ENCODE data around the gene AOX1. TPM values are rescaled to one million over a fixed set of nuclear protein-coding genes. Genes with fewer than 3 reads are reported as not detected.

The AOX1 gene
- total RNA-seq, 1 experiment from 2014 or later, result 3.5 TPM

GRCh38 chr2:200703926-200704637, 118.3 kb downstream of the AOX1 start:
- H3K9me3 Mint-ChIP-seq, result no peaks in the 10 kb centered on the region
- Histone ChIP-seq H2BK12ac (ENCODE audit: insufficient read length, low read depth, low read length) (no peak overlapping the region), H3K56ac (ENCODE audit: insufficient read length, low read depth, low read length) (no peak overlapping the region), H4K8ac (replicated peaks; ENCODE audit: insufficient read length, low read depth, low read length) (no peak overlapping the region), H3K4ac (ENCODE audit: low read depth, low read length) (no peak overlapping the region), H2BK120ac (ENCODE audit: low read depth, low read length, poor library complexity, severe bottlenecking) (no peak overlapping the region), H3K4me1 (ENCODE audit: insufficient read depth, low read length) (no peaks in the 10 kb centered on the region), H3K9me3 (ENCODE audit: control insufficient read depth, low read depth, low read length) (no peaks in the 10 kb centered on the region), H4K5ac (ENCODE audit: insufficient read length, low read depth, low read length) (no peak overlapping the region), H3K14ac (ENCODE audit: insufficient read depth, low read length) (no peak overlapping the region), H4K91ac (ENCODE audit: insufficient read length, low read depth, low read length) (no peak overlapping the region), H3K18ac (ENCODE audit: insufficient read length, low read depth, low read length) (no peak overlapping the region), H3K27ac (ENCODE audit: insufficient read length, low read depth, low read length) (no peak overlapping the region), H2BK15ac (ENCODE audit: low read depth, low read length) (no peak overlapping the region), H3K27me3 (ENCODE audit: insufficient read depth, low read length) (no peaks in the 10 kb centered on the region), H2AFZ (ENCODE audit: low read length) (no peak overlapping the region), H3K4me2 (ENCODE audit: insufficient read depth, insufficient read length, low read length) (no peak overlapping the region), H2AK5ac (ENCODE audit: insufficient read length, low read length) (peak overlapping the region; percentile 14), H4K20me1 (ENCODE audit: control insufficient read depth, insufficient read depth, insufficient read length) (no peaks in the 10 kb centered on the region), H3K23me2 (ENCODE audit: insufficient read length, low read depth, low read length, poor library complexity, severe bottlenecking) (no peaks in the 10 kb centered on the region), H2BK20ac (ENCODE audit: low read depth, low read length, poor library complexity, severe bottlenecking) (no peak overlapping the region), H3K79me2 (ENCODE audit: insufficient read depth, low read length) (no peaks in the 10 kb centered on the region), H2BK5ac (ENCODE audit: insufficient read length, low read length) (no peak overlapping the region), H3K79me1 (ENCODE audit: insufficient read depth, low read depth, low read length, poor library complexity, severe bottlenecking) (no peaks in the 10 kb centered on the region), H3T11ph (ENCODE audit: low read length) (no peak overlapping the region), H3K9ac (ENCODE audit: extremely low read depth, insufficient read length, low read length) (no peak overlapping the region), H3K23ac (ENCODE audit: insufficient read length, low read depth, low read length) (no peak overlapping the region)
- no CpG with 5 or more reads among the region's 4 CpGs for WGBS (ENCODE audit: extremely low coverage, insufficient read length, low lambda C conversion rate)
- no peak overlapping the region; a peak in 1 of 7 replicates for H3K27ac Mint-ChIP-seq
- peaks cover 1% of the 10 kb centered on the region; the same call in 1 of the 2 replicates for H3K27me3 Mint-ChIP-seq (ENCODE audit: low read depth)
- TF ChIP-seq, protein P1, sequence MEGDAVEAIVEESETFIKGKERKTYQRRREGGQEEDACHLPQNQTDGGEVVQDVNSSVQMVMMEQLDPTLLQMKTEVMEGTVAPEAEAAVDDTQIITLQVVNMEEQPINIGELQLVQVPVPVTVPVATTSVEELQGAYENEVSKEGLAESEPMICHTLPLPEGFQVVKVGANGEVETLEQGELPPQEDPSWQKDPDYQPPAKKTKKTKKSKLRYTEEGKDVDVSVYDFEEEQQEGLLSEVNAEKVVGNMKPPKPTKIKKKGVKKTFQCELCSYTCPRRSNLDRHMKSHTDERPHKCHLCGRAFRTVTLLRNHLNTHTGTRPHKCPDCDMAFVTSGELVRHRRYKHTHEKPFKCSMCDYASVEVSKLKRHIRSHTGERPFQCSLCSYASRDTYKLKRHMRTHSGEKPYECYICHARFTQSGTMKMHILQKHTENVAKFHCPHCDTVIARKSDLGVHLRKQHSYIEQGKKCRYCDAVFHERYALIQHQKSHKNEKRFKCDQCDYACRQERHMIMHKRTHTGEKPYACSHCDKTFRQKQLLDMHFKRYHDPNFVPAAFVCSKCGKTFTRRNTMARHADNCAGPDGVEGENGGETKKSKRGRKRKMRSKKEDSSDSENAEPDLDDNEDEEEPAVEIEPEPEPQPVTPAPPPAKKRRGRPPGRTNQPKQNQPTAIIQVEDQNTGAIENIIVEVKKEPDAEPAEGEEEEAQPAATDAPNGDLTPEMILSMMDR (conservative IDR thresholded peaks at IDR 0.05), result no peak
- H3K4me1 Mint-ChIP-seq, result peaks cover 11 to 24% of the 10 kb centered on the region in 2 experiments
- no peaks in the 10 kb centered on the region for H3K36me3 Mint-ChIP-seq (ENCODE audit: insufficient read depth in 1 of 3, low read depth in 3 of 3)
- DNase-seq, result no peak
- no peak overlapping the region for H3K4me3 Mint-ChIP-seq

All from H9 (cell line).